Measurements from ENCODE around the gene RPL29. TPM values are rescaled to one million over a fixed set of nuclear protein-coding genes. Genes with fewer than 3 reads are reported as not detected.

Gene RPL29
- total and polyA plus RNA-seq, 2 of the 8 experiments (the other 6 are each of a cell fraction or from before 2014, with no cell fraction given): 1,467 to 2,660 TPM

DNA sequence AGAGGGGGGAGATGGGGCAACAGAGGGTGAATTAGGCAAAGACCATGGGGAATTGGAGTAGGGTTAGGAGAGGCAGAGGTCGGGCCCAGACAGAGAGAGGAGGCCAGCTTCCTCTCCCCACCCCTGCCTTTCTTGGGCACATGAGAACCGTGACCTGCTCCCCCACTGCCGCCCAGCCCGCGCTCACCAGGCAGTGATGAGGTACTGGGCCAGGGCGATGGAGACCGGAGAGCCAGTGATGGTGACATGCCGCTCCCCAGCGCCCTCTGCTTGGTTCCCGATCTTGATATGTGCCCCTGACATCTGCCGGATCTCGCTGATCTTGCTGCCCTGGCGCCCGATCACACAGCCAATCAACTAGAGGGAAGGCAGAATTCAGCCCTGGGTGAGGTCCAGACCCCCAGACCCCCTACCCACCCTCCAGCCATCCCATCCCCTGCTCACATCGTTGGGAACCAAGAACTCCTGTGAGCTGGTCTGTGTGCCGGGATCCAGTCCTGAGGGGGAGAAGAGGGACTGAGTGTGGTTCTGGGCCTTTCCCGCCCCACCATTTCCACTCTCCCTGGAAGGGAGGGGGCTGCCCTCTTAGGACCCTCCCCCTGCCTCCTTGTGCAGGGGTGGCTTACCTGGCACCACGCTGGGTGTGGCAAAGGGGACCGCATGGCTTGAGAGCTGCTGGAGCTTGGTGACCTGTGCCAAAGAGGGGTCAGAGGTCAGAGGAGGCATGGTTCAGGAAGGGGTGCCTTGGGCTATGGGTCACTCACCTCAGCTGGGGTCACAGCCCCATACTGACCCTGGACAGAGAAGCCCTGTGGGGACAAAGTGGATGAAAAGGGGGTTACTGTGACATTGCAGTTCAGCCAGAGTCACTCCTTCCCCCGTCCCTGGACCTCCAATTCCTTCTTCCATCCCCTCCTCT, 36.8 kb downstream of the RPL29 start:
- Histone ChIP-seq H3K4me1 (replicated peaks in 1 of 4; ENCODE audit: control insufficient read depth in 3 of 4, insufficient read depth in 4 of 4, low read length in 3 of 4) (peaks cover 0 to 18% (median 9%) of the 10 kb centered on the region in 4 experiments; a peak in 6 of 7 replicates), H3K4me3 (ENCODE audit: extremely low read depth in 1 of 4, insufficient read depth in 2 of 4, low read depth in 3 of 4, low read length in 4 of 4) (no peak overlapping the region), H4K8ac (ENCODE audit: extremely low read depth, insufficient read depth, low read length) (no peak overlapping the region), H2BK15ac (ENCODE audit: low read length) (no peak overlapping the region), H4K91ac (replicated peaks; ENCODE audit: insufficient read length, low read length) (no peak overlapping the region), H4K5ac (ENCODE audit: insufficient read length, low read depth, low read length) (no peak overlapping the region), H3K79me2 (ENCODE audit: control insufficient read depth in 1 of 2, insufficient read depth in 2 of 2, low read length in 2 of 2) (no peaks in the 10 kb centered on the region), H2AK5ac (ENCODE audit: low read depth, low read length) (no peak overlapping the region), H3K79me1 (ENCODE audit: low read depth, low read length) (no peaks in the 10 kb centered on the region), H2BK5ac (ENCODE audit: low read depth, low read length) (no peak overlapping the region), H3K23me2 (ENCODE audit: low read depth, low read length) (peaks cover 8% of the 10 kb centered on the region; the same call in 1 of the 2 replicates), H3K23ac (ENCODE audit: insufficient read length) (no peak overlapping the region), H3K14ac (ENCODE audit: insufficient read length) (no peak overlapping the region), H3K27ac (ENCODE audit: low read depth, low read length) (no peak overlapping the region), H3K36me3 (ENCODE audit: control insufficient read depth in 2 of 4, insufficient read depth in 4 of 4, low read length in 3 of 4) (no peaks in the 10 kb centered on the region), H3K18ac (ENCODE audit: extremely low read depth, low read length) (no peak overlapping the region), H3K56ac (replicated peaks; ENCODE audit: insufficient read length, low read depth, low read length) (no peak overlapping the region), H4K20me1 (replicated peaks in 1 of 2; ENCODE audit: control insufficient read depth in 1 of 2, insufficient read depth in 2 of 2, low read length in 2 of 2) (peaks cover 0 to 5% of the 10 kb centered on the region in 2 experiments), H2BK120ac (replicated peaks; ENCODE audit: low read depth, low read length) (no peak overlapping the region), H3K9ac (replicated peaks in 1 of 4; ENCODE audit: extremely low read depth in 1 of 4, low read depth in 3 of 4, low read length in 3 of 4) (0 out of 7 replicates have a peak overlapping the region, but pooled peaks of 1 of the 4 experiments have one; percentile 9), H3K9me3 (ENCODE audit: insufficient read depth in 2 of 2, low read depth in 1 of 2, low read length in 1 of 2) (no peaks in the 10 kb centered on the region), H2BK12ac (ENCODE audit: low read depth, low read length) (no peak overlapping the region), H2BK20ac (ENCODE audit: low read length) (no peak overlapping the region), H3K27me3 (replicated peaks in 1 of 4; ENCODE audit: control insufficient read depth in 3 of 4, extremely low read depth in 1 of 4, insufficient read depth in 3 of 4, low read length in 3 of 4) (peaks cover 15 to 37% (median 26%) of the 10 kb centered on the region in 4 experiments), H2AFZ (ENCODE audit: low read length) (no peak overlapping the region), H3K4ac (replicated peaks; ENCODE audit: insufficient read length, low read depth, low read length) (no peak overlapping the region), H3K4me2 (ENCODE audit: insufficient read depth in 1 of 2, low read depth in 2 of 2, low read length in 2 of 2) (no peak overlapping the region)
- POLR2A ChIA-PET (ENCODE audit: partially characterized antibody): interaction anchor here (0.6 to 29.3 kb wide), 3 partner anchors 10 to 1099 kb away, joined by 3 to 923 read pairs (median 61); partner anchors contain the start of genes ABHD14A, ABHD14B, ACY1 and PCBP4
- FAIRE-seq: no peak
- DNase-seq (ENCODE audit: low read depth in 1 of 2, low spot score in 2 of 2): no peak
- CTCF ChIA-PET (ENCODE audit: partially characterized antibody): interaction anchor here (0.6 to 6.2 kb wide), 8 partner anchors 8 to 42 kb away, joined by 3 to 64 read pairs (median 6); partner anchors contain the start of genes ABHD14A, ABHD14B, ACY1 and PARP3
- WGBS, 2 experiments (ENCODE audit: extremely low coverage in 1 of 2, insufficient coverage in 1 of 2, insufficient read length in 1 of 2, insufficient replicate concordance in 2 of 2, low coverage in 1 of 2, low lambda C conversion rate in 2 of 2, missing lambda C conversion rate in 1 of 2): 87% methylated on average over 19 of the region's 20 CpGs; no CpG with 5 or more reads in 1 of the 2 experiments
- TF ChIP-seq SP2 (IDR thresholded peaks at IDR 0.05; ENCODE audit: low read length) (no peak), JUN (IDR thresholded peaks at IDR 0.05; ENCODE audit: low read depth, low read length) (no peak), GTF2F1 (IDR thresholded peaks at IDR 0.05; ENCODE audit: borderline replicate concordance, low read depth, low read length) (no peak), ZNF274 (IDR thresholded peaks at IDR 0.05; ENCODE audit: borderline replicate concordance, extremely low read depth, low read length) (no peak), POLR2AphosphoS5 (IDR thresholded peaks at IDR 0.05; ENCODE audit: low read depth, low read length) (no peak), SIN3A (conservative IDR thresholded peaks at IDR 0.05 in 1 of 2, IDR thresholded peaks at IDR 0.05 in 1 of 2; ENCODE audit: low read depth in 1 of 2, low read length in 2 of 2) (no peak), SIX5 (IDR thresholded peaks at IDR 0.05; ENCODE audit: low read depth, low read length) (no peak), KDM4A (IDR thresholded peaks at IDR 0.05; ENCODE audit: low read depth, low read length, severe bottlenecking) (no peak), SP4 (IDR thresholded peaks at IDR 0.05; ENCODE audit: low read length) (no peak), CHD1 (IDR thresholded peaks at IDR 0.05; ENCODE audit: low read depth, low read length) (no peak)
